Measurements from ENCODE around the gene CPSF2.
"Not testable (repeated sequence)": the region's sequence is repeated elsewhere in the genome, so short reads cannot be mapped to it uniquely, and the experiment has no call there.

Gene CPSF2

DNA sequence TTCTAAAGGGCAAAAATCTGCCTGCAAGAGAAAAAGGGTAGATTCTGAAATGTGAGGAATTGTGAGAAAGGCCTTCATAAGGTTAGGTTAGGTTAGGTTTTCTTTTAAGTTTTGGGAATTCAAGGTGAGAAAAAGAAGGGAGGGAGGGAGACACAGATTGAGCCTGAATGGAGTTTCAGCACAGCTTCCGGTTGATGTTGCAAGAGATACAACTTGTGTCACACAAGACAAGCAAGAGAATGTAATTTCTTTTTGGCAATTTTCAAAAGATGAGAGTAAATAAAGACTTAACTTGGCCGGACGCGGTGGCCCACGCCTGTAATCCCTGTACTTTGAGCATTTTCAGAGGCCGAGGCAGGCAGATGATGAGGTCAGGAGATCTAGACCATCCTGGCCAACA is 63.8 kb downstream of the CPSF2 start:
- Mint-ChIP-seq H3K4me1 (ENCODE audit: low read depth) (no peaks in the 10 kb centered on the region), H3K4me3 (no peak overlapping the region), H3K9me3 (peaks cover 1% of the 10 kb centered on the region), H3K27ac (no peak overlapping the region), H3K27me3 (ENCODE audit: low read depth) (no peaks in the 10 kb centered on the region), H3K36me3 (ENCODE audit: low read depth) (no peaks in the 10 kb centered on the region)
- DNase-seq (ENCODE audit: low spot score): no peak

DNA sequence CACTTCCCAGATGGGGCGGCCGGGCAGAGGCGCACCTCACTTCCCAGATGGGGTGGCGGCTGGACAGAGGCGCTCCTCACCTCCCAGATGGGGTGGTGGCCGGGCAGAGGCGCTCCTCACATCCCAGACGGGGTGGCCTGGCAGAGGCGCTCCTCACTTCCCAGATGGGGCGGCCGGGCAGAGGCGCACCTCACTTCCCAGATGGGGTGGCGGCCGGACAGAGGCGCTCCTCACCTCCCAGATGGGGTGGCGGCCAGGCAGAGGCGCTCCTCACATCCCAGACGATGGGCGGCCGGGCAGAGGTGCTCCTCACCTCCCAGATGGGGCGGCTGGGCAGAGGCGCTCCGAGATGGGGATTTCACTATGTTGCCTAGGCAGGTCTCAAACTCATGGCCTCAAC is 65.8 kb downstream of the CPSF2 start:
- not testable (repeated sequence) for DNase-seq (ENCODE audit: low spot score); H3K27ac Mint-ChIP-seq; H3K36me3 Mint-ChIP-seq (ENCODE audit: low read depth); H3K4me3 Mint-ChIP-seq; H3K4me1 Mint-ChIP-seq (ENCODE audit: low read depth); H3K27me3 Mint-ChIP-seq (ENCODE audit: low read depth); H3K9me3 Mint-ChIP-seq

DNA sequence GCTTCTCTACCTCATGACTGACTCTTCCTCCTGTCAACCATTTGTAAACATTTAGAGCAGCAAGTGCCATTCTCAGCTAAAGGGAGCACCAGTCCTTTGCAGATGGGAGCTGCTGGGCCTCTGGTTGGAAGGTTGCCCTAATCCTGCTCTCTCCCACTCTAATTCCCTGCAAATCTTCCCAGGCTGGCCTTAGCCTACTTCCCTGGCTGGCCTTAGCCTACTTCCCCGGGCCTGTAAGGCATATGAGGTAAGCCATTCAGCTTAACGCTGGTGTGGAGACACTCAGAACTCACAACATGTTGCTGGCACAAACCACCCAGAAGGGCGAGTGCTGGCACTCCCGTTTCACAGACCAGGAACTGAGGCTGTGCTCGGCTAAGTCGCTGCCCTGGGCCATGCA is 69.0 kb downstream of the CPSF2 start:
- H3K9me3 Mint-ChIP-seq: no peaks in the 10 kb centered on the region
- H3K27me3 Mint-ChIP-seq (ENCODE audit: low read depth): no peaks in the 10 kb centered on the region
- no peak for DNase-seq (ENCODE audit: low spot score)
- H3K4me1 Mint-ChIP-seq (ENCODE audit: low read depth): no peaks in the 10 kb centered on the region
- no peaks in the 10 kb centered on the region for H3K36me3 Mint-ChIP-seq (ENCODE audit: low read depth)
- no peak overlapping the region for H3K27ac Mint-ChIP-seq
- no peak overlapping the region for H3K4me3 Mint-ChIP-seq

DNA sequence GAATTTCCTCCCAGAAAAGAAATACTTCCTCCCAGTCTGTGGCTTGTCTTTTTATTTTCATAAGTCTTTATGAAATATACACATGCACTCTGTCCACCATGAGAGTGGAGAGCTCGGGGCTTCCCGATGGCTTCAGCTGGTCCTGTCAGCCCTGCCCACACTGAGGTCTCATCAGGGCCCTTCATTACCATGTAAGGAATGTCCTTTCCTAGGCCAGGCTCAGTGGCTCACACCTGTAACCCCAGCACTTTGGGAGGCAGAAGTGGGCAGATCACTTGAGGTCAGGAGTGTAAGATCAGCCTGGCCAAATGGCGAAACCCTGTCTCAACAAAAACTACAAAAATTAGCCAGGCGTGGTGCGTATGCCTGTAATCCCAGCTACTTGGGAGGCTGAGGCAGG is 77.0 kb downstream of the CPSF2 start:
- Mint-ChIP-seq H3K27ac (no peak overlapping the region), H3K4me1 (ENCODE audit: low read depth) (no peaks in the 10 kb centered on the region), H3K27me3 (ENCODE audit: low read depth) (peaks cover 19% of the 10 kb centered on the region), H3K36me3 (ENCODE audit: low read depth) (no peaks in the 10 kb centered on the region), H3K4me3 (no peak overlapping the region), H3K9me3 (no peaks in the 10 kb centered on the region)
- DNase-seq (ENCODE audit: low spot score): no peak

DNA sequence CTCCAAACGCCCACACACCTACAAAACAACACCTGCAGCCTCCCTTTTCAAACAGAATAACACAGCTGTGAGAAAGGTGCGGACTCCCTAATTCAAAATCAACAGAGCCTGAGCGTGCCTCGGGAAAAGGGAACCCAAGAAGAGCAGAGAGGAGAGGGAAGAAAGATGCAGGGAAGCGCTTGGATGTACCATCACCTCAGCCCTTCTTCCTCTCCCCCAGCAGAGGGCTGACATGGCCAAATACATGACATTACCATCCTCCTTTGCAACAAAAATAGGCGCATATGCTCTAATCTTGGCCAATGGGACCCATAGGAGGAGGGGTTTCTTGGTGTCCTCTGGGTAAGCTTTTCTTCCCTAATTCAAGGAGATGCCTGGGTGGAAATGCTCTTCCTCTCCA is 78.0 kb downstream of the CPSF2 start:
- Mint-ChIP-seq H3K27ac (no peak overlapping the region), H3K4me1 (ENCODE audit: low read depth) (no peaks in the 10 kb centered on the region), H3K27me3 (ENCODE audit: low read depth) (peaks cover 22% of the 10 kb centered on the region), H3K9me3 (no peaks in the 10 kb centered on the region), H3K36me3 (ENCODE audit: low read depth) (no peaks in the 10 kb centered on the region), H3K4me3 (no peak overlapping the region)
- no peak for DNase-seq (ENCODE audit: low spot score)

DNA sequence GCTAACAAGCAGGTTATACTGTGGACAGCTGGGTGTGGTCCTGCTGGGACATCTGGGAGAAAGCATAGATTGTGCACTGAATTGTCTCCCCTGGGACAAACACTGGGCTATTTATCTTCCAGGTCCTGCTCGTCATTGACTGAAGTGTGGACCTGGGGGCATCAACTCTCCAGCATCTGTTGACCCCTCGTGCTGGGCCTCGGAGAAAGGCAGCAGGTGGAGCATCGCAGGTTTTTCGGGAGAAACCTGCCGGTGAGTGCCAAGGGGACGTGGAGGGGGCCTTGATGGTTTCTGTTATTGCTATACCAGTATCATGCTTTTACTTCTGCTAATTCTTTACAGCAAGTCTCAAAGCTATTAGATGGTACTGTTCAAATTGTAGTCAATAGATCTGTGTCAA is 81.3 kb downstream of the CPSF2 start:
- Mint-ChIP-seq H3K4me1 (ENCODE audit: low read depth) (no peaks in the 10 kb centered on the region), H3K4me3 (no peak overlapping the region), H3K27ac (no peak overlapping the region), H3K9me3 (no peaks in the 10 kb centered on the region), H3K36me3 (ENCODE audit: low read depth) (no peaks in the 10 kb centered on the region), H3K27me3 (ENCODE audit: low read depth) (peaks cover 20% of the 10 kb centered on the region)
- no peak for DNase-seq (ENCODE audit: low spot score)

DNA sequence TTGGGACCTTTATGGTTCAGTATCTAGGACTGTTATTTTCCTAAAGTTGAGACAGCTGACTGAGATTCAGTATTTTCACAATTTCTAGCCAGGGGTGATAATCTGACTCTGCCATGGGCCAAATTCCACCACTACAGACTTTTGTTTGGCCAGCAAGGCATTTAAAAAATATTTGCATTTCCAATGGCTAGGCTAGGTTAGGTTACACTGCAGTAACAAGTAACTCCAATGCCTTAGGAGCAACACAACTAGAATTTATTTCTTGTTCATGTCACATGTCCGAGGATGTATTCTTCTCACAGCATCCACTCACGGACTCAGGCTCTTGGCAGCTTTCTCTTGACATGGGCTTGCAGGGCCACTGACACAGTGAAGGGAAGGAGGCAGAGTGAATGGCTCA is 83.0 kb downstream of the CPSF2 start:
- no peaks in the 10 kb centered on the region for H3K36me3 Mint-ChIP-seq (ENCODE audit: low read depth)

DNA sequence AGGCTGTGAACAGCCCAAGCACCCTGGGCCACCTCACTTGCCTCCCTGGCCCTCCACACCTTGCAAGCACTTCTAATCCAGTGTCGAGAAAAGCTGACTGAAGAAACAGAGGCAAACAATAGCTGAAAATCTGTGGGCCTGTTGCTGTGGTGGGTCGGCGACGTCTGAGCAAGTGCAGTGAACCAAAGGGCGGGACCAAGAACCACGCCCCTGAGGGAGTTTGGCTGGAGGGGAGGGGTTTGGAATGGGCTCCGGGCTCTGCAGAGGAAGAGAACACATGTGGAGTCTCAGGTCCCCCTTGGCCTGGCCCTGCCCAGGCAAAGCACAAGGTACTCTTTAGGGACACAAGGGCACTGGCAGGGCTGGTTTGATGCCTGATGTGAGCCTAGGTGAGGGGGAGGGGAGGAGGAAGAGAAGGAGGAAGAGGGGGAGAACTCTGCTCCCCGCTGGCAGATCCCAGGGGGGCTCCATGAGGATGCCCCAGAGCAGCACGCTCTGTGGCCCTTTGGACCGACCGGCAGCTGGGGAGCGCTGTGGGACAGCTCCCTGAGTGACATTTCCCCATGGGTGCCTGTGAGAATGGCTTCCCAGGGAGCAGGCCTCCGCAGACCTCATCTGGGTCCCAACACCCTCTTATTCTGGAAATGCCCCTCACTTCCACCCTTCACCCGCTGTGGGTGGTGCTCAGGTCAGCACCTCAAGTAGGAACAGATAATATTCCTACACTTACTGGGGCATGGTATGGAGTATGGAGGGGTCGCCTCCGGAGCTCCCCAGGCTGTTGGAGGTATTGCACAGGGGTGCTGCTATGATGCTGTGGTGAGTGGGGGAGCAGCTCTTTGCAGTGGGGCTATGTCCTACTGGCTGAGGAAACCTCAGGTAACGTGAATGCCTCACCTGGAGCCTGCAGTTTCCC is 85.5 kb downstream of the CPSF2 start:
- no peak for DNase-seq (ENCODE audit: low spot score)
- Mint-ChIP-seq H3K36me3 (ENCODE audit: low read depth) (no peaks in the 10 kb centered on the region), H3K27me3 (ENCODE audit: low read depth) (peaks cover 3% of the 10 kb centered on the region), H3K9me3 (peaks cover 3% of the 10 kb centered on the region), H3K4me3 (no peak overlapping the region), H3K27ac (no peak overlapping the region), H3K4me1 (ENCODE audit: low read depth) (no peaks in the 10 kb centered on the region)

More for the DNA sequence above, 83.0 kb downstream of the CPSF2 start:
- Mint-ChIP-seq H3K9me3 (no peaks in the 10 kb centered on the region), H3K4me3 (no peak overlapping the region), H3K27ac (no peak overlapping the region), H3K4me1 (ENCODE audit: low read depth) (no peaks in the 10 kb centered on the region), H3K27me3 (ENCODE audit: low read depth) (peaks cover 14% of the 10 kb centered on the region)
- DNase-seq (ENCODE audit: low spot score): no peak

DNA sequence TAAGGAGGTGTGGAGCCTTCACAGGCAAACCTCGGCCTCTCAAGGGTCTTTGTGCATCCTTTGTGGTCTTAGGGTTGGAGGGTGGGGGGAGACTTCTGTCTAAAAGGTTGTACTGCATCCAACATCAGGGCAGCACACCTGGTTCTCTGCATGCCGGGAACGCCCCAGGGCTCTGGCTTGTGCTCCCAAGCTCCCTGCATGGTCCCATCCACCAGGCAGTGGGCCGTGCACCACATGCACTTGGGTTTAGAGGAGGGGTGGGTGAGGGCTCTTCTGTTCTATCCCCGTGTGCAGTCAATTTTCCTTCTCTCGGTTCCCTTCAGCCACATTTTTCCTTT is 86.1 kb downstream of the CPSF2 start:
- H3K4me3 Mint-ChIP-seq: no peak overlapping the region
- peaks cover 9% of the 10 kb centered on the region for H3K9me3 Mint-ChIP-seq
- DNase-seq (ENCODE audit: low spot score): no peak
- peaks cover 3% of the 10 kb centered on the region for H3K27me3 Mint-ChIP-seq (ENCODE audit: low read depth)
- H3K27ac Mint-ChIP-seq: no peak overlapping the region
- no peaks in the 10 kb centered on the region for H3K4me1 Mint-ChIP-seq (ENCODE audit: low read depth)
- no peaks in the 10 kb centered on the region for H3K36me3 Mint-ChIP-seq (ENCODE audit: low read depth)

DNA sequence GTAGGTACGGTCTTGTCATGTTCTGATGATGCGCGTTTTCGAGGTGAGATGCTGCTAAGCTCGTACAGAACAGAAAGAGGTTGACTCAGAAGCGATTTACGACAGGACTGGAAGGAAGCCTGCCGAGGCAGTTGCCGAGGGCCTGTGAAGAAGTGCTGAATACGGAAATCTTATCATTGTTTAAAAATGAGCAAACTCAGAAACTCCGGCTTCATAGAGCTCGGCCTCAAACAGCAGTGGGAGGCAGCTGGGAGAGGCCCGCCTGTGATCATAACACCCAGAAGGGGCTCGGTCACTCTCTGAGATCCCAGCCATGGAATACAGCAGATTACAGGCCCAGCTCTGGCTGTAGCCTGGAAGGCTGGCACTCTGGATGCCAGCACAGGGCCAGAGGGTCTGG is 87.4 kb downstream of the CPSF2 start:
- no peak overlapping the region for H3K4me3 Mint-ChIP-seq
- no peaks in the 10 kb centered on the region for H3K4me1 Mint-ChIP-seq (ENCODE audit: low read depth)
- no peak overlapping the region for H3K27ac Mint-ChIP-seq
- H3K9me3 Mint-ChIP-seq: peaks cover 11% of the 10 kb centered on the region
- no peaks in the 10 kb centered on the region for H3K36me3 Mint-ChIP-seq (ENCODE audit: low read depth)
- DNase-seq (ENCODE audit: low spot score): no peak
- H3K27me3 Mint-ChIP-seq (ENCODE audit: low read depth): no peaks in the 10 kb centered on the region

DNA sequence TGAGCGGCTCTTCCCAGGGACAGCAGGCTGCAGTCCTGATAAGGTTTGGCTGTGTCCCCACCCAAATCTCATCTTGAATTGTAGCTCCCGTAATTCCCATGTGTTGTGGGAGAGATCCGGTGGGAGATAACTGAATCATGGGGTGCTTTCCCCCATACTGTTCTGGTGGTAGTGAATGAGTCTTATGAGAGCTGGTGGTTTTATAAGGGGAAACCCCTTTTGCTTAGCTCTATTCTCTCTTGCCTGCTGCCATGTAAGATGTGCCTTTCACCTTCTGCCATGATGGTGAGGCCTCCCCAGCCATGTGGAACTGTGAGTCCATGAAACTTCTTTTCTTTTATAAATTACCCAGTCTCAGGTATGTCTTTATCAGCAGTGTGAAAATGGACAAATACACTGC is 91.4 kb downstream of the CPSF2 start:
- H3K4me1 Mint-ChIP-seq (ENCODE audit: low read depth); H3K27ac Mint-ChIP-seq; DNase-seq (ENCODE audit: low spot score); H3K4me3 Mint-ChIP-seq; H3K27me3 Mint-ChIP-seq (ENCODE audit: low read depth); H3K36me3 Mint-ChIP-seq (ENCODE audit: low read depth): not testable (repeated sequence)
- H3K9me3 Mint-ChIP-seq: peaks cover 11% of the 10 kb centered on the region

DNA sequence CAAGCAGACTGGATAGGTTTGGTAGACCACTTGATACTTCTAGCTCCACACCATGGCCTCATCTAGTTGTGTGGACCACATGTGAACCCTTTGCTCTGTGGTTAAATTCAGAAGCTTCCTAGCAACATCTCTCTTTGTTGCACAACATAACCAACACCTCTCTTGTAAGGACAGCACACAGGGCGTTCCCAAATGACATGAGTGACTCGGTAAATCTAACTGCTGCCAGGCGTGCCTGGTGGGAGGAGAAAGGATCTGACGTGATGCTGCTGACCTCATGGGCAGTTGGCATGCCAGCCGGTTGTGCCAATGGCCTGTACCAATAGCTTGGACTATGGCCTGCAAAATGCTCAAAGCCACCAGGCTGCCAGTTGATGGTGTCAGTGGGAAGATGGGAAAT is 93.8 kb downstream of the CPSF2 start:
- H3K4me1 Mint-ChIP-seq (ENCODE audit: low read depth): no peaks in the 10 kb centered on the region
- no peak overlapping the region for H3K27ac Mint-ChIP-seq
- peaks cover 11% of the 10 kb centered on the region for H3K9me3 Mint-ChIP-seq
- H3K27me3 Mint-ChIP-seq (ENCODE audit: low read depth): peaks cover 9% of the 10 kb centered on the region
- DNase-seq (ENCODE audit: low spot score): no peak
- no peak overlapping the region for H3K4me3 Mint-ChIP-seq
- H3K36me3 Mint-ChIP-seq (ENCODE audit: low read depth): no peaks in the 10 kb centered on the region

DNA sequence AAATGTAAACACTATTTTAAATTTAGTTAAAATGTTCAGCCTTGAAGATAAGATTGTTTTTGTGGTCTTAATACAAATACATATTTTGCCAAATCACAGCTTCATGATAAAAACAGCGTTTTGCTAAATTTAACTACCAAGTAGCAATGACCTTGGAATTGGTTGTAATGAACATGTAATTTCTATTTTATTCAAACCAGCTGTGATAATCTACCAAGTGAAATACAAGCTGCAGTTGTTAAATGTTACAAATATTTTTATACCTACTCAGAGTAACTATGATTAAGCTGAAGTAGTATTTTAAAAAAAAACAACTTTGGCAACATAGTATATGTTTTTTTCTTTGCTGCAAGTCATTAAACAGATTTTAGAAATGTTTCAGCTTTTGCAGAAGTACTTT is 96.2 kb downstream of the CPSF2 start:
- Mint-ChIP-seq H3K27ac (no peak overlapping the region), H3K4me3 (no peak overlapping the region), H3K4me1 (ENCODE audit: low read depth) (no peaks in the 10 kb centered on the region), H3K9me3 (peaks cover 2% of the 10 kb centered on the region), H3K27me3 (ENCODE audit: low read depth) (peaks cover 14% of the 10 kb centered on the region), H3K36me3 (ENCODE audit: low read depth) (no peaks in the 10 kb centered on the region)
- no peak for DNase-seq (ENCODE audit: low spot score)
